ENCODE measurements around the gene TLR8. TPM values are rescaled to one million over a fixed set of nuclear protein-coding genes. Genes with fewer than 3 reads are reported as not detected.

The TLR8 gene
- total and polyA plus RNA-seq, 2 of the 13 experiments (the other 11 are each of a cell fraction or from before 2014, with no cell fraction given), result not detected

DNA sequence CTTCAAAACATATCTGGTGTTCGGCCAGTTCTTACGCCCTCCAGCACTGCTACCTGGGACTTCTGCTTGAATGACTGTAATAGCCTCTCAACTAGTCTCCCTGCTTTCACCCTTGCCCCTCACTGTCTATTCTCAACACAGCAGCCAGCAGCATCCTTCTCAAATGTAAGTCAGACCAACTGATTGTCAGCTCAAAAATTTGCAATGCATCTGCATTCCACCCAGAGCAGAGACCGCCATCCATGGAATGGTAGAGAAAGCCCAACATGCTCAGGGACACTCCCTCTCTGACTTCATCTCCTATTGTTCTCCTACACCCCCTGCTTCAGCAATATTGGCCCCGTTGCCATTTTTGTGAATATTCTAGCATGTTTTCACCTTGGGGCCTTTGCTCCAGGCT lies 33.7 kb upstream of the TLR8 start:
- no peak for DNase-seq (ENCODE audit: low spot score)
- no peak for ATAC-seq
- Histone ChIP-seq H3K79me2 (ENCODE audit: insufficient read depth, low read length) (no peaks in the 10 kb centered on the region), H3K36me3 (replicated peaks in 1 of 2; ENCODE audit: control insufficient read depth in 1 of 2, insufficient read depth in 2 of 2, low read length in 2 of 2) (no peaks in the 10 kb centered on the region), H3K9me3 (ENCODE audit: low read length) (no peaks in the 10 kb centered on the region), H3K4me3 (replicated peaks in 1 of 3; ENCODE audit: insufficient read depth in 1 of 3, low read depth in 2 of 3, low read length in 3 of 3) (no peak overlapping the region), H3K27ac (ENCODE audit: extremely low read length, insufficient read depth, low read length) (no peak overlapping the region), H4K20me1 (ENCODE audit: insufficient read depth, low read length) (no peaks in the 10 kb centered on the region), H3K9ac (ENCODE audit: insufficient read depth, low read depth, low read length) (no peak overlapping the region), H3K4me2 (ENCODE audit: low read depth, low read length) (no peak overlapping the region), H2AFZ (ENCODE audit: low read length) (no peak overlapping the region), H3K27me3 (ENCODE audit: control insufficient read depth in 1 of 2, insufficient read depth in 2 of 2, low read length in 2 of 2) (no peaks in the 10 kb centered on the region), H3K4me1 (ENCODE audit: insufficient read depth, low read length) (peaks cover 15% of the 10 kb centered on the region)
- CTCF ChIA-PET (ENCODE audit: low intra/inter-chr PET ratio, low total read pairs), result no interaction called here
- no peak for TF ChIP-seq TEAD2 (CRISPR knock-in tag; IDR thresholded peaks at IDR 0.05)
- TF ChIP-seq, protein P1, sequence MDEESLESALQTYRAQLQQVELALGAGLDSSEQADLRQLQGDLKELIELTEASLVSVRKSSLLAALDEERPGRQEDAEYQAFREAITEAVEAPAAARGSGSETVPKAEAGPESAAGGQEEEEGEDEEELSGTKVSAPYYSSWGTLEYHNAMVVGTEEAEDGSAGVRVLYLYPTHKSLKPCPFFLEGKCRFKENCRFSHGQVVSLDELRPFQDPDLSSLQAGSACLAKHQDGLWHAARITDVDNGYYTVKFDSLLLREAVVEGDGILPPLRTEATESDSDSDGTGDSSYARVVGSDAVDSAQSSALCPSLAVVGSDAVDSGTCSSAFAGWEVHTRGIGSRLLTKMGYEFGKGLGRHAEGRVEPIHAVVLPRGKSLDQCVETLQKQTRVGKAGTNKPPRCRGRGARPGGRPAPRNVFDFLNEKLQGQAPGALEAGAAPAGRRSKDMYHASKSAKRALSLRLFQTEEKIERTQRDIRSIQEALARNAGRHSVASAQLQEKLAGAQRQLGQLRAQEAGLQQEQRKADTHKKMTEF (CRISPR knock-in tag; IDR thresholded peaks at IDR 0.05), result no peak
- TF ChIP-seq FOXJ3 (CRISPR knock-in tag; IDR thresholded peaks at IDR 0.05; ENCODE audit: borderline replicate concordance), result no peak
- POLR2A ChIA-PET, result no interaction called here
- no TSS peak for BruUV-seq (replicated peaks)
- 86% methylated on average over 4 of the region's 4 CpGs for WGBS (ENCODE audit: low lambda C conversion rate)
- no peak for FAIRE-seq
- intact Hi-C loops (cut with micrococcal nuclease; ENCODE audit: unreplicated experiment) (no loop called here), in situ Hi-C loops (cut with HindIII; ENCODE audit: extremely low pct_ligation_motif_present, low pct_unique_long_range_greater_than_20kb) (no loop called here)

DNA sequence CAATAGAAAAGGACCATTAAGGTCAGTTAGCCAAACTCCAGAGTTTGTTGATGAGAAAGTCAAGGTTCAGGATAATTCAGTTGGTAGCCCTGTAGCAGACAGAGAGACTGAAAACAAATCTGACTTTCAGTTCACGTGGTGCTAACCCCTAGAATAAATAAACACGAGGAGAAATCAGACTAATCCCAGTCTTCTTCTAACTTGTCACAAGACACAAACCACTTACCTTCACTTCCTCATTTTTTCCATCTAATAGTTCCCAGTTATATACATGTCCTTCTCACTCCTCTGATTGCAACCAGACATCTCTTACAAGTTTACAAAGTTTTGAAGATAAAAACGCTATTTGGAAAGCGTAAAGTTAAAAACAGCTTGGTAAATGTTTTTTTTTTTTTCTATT lies 31.8 kb upstream of the TLR8 start:
- no peaks in the 10 kb centered on the region for H3K79me2 ChIP-seq (ENCODE audit: insufficient read depth, low read length)
- no peaks in the 10 kb centered on the region for H3K27me3 ChIP-seq (ENCODE audit: control insufficient read depth in 1 of 2, insufficient read depth in 2 of 2, low read length in 2 of 2)
- H2AFZ ChIP-seq (ENCODE audit: low read length), result no peak overlapping the region
- no peak overlapping the region for H3K4me3 ChIP-seq (replicated peaks in 1 of 3; ENCODE audit: insufficient read depth in 1 of 3, low read depth in 2 of 3, low read length in 3 of 3)
- no peak for DNase-seq (ENCODE audit: low spot score)
- TF ChIP-seq SMYD3 (CRISPR knock-in tag; IDR thresholded peaks at IDR 0.05) (no peak), ZIK1 (CRISPR knock-in tag; IDR thresholded peaks at IDR 0.05; ENCODE audit: borderline replicate concordance, low read depth) (no peak), DMAP1 (CRISPR knock-in tag; IDR thresholded peaks at IDR 0.05) (no peak), YY1 (IDR thresholded peaks at IDR 0.05; ENCODE audit: insufficient read depth, insufficient replicate concordance, low read depth, low read length) (no peak)
- TF ChIP-seq, protein P2, sequence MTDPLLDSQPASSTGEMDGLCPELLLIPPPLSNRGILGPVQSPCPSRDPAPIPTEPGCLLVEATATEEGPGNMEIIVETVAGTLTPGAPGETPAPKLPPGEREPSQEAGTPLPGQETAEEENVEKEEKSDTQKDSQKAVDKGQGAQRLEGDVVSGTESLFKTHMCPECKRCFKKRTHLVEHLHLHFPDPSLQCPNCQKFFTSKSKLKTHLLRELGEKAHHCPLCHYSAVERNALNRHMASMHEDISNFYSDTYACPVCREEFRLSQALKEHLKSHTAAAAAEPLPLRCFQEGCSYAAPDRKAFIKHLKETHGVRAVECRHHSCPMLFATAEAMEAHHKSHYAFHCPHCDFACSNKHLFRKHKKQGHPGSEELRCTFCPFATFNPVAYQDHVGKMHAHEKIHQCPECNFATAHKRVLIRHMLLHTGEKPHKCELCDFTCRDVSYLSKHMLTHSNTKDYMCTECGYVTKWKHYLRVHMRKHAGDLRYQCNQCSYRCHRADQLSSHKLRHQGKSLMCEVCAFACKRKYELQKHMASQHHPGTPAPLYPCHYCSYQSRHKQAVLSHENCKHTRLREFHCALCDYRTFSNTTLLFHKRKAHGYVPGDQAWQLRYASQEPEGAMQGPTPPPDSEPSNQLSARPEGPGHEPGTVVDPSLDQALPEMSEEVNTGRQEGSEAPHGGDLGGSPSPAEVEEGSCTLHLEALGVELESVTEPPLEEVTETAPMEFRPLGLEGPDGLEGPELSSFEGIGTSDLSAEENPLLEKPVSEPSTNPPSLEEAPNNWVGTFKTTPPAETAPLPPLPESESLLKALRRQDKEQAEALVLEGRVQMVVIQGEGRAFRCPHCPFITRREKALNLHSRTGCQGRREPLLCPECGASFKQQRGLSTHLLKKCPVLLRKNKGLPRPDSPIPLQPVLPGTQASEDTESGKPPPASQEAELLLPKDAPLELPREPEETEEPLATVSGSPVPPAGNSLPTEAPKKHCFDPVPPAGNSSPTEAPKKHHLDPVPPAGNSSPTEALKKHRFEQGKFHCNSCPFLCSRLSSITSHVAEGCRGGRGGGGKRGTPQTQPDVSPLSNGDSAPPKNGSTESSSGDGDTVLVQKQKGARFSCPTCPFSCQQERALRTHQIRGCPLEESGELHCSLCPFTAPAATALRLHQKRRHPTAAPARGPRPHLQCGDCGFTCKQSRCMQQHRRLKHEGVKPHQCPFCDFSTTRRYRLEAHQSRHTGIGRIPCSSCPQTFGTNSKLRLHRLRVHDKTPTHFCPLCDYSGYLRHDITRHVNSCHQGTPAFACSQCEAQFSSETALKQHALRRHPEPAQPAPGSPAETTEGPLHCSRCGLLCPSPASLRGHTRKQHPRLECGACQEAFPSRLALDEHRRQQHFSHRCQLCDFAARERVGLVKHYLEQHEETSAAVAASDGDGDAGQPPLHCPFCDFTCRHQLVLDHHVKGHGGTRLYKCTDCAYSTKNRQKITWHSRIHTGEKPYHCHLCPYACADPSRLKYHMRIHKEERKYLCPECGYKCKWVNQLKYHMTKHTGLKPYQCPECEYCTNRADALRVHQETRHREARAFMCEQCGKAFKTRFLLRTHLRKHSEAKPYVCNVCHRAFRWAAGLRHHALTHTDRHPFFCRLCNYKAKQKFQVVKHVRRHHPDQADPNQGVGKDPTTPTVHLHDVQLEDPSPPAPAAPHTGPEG (CRISPR knock-in tag; IDR thresholded peaks at IDR 0.05), result no peak
- TF ChIP-seq, protein P3, sequence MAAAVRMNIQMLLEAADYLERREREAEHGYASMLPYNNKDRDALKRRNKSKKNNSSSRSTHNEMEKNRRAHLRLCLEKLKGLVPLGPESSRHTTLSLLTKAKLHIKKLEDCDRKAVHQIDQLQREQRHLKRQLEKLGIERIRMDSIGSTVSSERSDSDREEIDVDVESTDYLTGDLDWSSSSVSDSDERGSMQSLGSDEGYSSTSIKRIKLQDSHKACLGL (CRISPR knock-in tag; IDR thresholded peaks at IDR 0.05), result no peak
- BruUV-seq (replicated peaks), result no TSS peak
- H3K9ac ChIP-seq (ENCODE audit: insufficient read depth, low read depth, low read length), result no peak overlapping the region
- no peaks in the 10 kb centered on the region for H3K9me3 ChIP-seq (ENCODE audit: low read length)
- FAIRE-seq, result no peak
- H3K4me2 ChIP-seq (ENCODE audit: low read depth, low read length), result no peak overlapping the region
- no peak overlapping the region for H3K27ac ChIP-seq (ENCODE audit: extremely low read length, insufficient read depth, low read length)
- in situ Hi-C loops (cut with HindIII; ENCODE audit: extremely low pct_ligation_motif_present, low pct_unique_long_range_greater_than_20kb) (no loop called here), intact Hi-C loops (cut with micrococcal nuclease; ENCODE audit: unreplicated experiment) (no loop called here)
- CTCF ChIA-PET (ENCODE audit: low intra/inter-chr PET ratio, low total read pairs), result no interaction called here
- POLR2A ChIA-PET, result no interaction called here
- WGBS (ENCODE audit: low lambda C conversion rate), result 35% methylated on average over 4 of the region's 4 CpGs
- ATAC-seq, result no peak
- no peaks in the 10 kb centered on the region for H3K36me3 ChIP-seq (replicated peaks in 1 of 2; ENCODE audit: control insufficient read depth in 1 of 2, insufficient read depth in 2 of 2, low read length in 2 of 2)
- no peaks in the 10 kb centered on the region for H4K20me1 ChIP-seq (ENCODE audit: insufficient read depth, low read length)
- peaks cover 19% of the 10 kb centered on the region for H3K4me1 ChIP-seq (ENCODE audit: insufficient read depth, low read length)

Measured in HepG2 (cell line).